HG02759 (cell line): ENCODE results near the gene FTO.
A peak's percentile ranks its signal among the peaks of the same experiment; 100 is the strongest.

ENCODE experiments used
- ATAC-seq: cut with Tn5 transposase; IDR thresholded peaks from one replicate; pipeline ENCODE4 v1.9.1; 2021; ENCODE audit warnings: mild to moderate bottlenecking, moderate library complexity; ENCODE audit not compliant: unreplicated experiment

FTO gene

DNA sequence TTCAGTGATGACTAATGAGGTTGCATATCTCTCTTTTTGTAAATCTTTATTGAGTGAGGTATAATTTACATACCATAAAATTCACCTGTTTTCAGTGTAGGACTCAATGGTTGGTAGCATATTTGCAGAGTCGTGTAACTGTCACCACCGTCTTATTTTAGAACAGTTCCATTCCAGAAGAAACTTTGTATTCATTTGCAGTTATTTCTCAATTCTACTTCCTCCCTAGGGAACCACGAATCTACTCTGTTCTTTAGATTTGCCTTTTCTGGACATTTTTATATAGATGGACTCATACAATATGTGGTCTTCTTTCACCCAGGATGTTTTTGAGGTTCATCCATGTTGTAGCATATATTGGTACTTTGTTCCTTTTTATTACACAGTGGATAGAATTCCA is 3.7 kb downstream of the FTO start:
- ATAC-seq, result no peak

DNA sequence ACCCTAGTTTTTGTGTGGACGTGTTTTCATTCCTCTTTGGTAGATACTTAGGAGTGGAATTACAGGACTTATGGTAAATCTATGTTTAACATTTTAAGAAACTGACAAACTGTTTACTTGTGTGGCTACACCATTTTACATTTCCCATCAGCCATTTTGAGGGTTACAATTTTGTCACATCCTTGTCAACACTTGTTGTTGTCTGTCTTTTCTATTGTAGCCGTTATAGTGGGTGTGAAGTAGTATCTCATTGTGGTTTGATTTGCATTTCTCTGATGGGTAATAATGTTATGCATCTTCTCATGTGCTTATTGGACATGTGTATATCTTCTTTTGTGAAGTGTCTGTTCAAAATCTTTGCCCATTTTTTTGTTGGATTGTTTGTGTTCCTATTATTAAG is 4.5 kb downstream of the FTO start:
- no peak for ATAC-seq

DNA sequence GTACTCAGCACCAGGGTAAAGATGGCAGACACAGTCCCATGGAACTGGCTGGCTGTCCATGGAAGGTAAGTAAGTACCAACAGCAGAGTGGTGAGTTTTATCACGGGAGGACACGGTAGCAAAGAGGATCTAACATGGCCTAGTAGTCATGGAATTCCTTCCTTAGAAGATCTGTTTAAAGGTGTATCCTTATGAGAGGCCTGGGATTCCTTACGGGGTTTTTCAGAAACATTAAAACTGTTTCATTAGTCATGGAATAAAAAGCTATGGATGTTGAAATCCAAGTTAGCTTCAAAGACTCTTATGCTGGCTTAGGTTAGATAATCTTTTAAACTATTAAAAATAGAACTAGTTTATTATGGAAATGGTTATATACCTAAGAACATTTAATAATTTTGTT is 7.4 kb downstream of the FTO start:
- no peak for ATAC-seq

DNA sequence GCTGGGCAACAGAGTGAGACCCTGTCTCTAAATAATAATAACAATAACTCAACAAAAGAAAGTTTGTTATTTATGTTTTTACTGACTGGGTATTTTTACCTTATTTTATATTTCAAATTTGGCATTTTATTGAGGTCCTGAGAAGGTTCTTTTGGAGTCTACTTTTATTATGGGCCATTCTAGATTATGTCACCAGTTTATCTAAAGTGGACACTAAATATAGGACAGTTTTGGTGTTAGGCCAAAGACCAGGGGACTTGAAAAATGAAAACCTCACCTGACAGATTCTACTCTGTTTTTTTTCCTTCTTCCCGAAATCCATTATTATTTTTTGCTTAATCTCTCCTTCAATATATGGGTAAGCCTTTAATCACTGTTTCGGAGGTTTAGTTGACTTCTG is 8.1 kb downstream of the FTO start:
- no peak for ATAC-seq

DNA sequence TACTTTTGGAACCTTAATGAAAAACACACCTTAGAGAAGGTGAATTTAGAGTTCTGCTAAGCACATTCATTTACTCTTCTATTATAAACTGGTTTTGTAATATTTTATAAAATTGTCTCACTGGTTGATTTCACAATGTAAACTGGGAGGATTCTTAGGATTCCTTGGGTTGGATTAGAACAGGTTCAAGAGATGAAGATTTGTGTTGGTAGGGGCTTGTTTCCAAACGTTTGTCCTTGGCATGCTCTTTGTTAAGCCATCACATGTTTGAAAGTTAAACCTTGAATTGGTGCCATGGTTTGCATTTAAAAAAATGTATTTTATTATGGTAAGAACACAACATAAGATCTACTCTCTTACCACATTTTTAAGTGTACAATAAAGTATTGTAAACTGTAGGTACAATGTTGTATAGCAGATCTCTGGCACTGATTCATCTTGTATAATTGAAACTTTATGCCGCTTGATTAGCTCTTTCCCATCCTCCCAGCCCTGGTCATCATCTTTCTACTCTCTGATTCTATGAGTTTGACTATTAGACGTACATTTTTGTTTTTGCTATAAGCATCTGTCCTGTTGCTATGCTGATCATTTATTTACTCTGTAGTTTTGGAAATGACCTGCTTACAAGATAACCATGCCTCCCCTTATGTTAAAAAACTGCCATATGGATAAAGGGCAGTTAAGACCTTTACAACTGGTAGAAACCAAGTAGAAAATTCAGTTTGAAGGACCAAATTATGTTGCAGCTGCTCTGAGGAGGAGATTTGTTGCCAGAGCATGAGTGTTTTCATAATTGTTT is 9.6 kb downstream of the FTO start:
- no peak for ATAC-seq

DNA sequence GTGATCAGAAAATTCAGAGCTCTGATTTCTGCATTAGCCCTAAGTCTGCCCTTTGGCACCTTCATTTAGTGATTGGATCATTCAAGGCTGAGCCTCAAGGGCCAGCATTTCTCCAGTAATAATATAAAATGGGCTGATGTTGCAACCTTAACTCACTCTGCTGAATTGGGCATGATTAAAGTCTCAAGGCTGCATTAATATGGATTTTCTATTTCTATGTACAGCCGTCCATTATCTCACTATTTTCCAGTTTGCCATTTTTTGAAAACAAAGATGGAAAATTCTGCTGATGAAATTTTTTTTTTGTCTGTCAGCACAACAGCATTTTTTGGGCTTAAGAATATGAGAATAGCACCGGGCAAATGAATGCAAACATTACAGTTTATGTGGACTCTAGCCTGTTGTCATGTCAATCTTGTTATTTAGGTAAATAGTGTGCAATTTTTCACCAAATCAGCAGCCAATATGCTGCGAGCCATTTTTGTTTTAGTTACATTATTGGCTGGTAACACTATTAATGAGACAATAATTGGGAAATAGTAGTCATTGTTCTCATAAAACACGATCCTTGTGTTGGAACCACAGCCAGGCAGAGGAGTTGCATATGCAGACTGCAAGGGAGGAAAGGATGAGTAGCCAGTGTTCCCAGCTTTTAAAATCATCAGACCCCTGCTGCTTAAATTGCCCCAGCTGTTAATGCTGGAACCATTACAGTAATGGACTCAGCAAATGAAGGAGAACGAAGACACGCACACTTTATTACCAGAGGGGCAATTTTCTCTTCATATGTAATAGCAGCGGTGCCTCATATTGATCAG is 10.5 kb downstream of the FTO start:
- no peak for ATAC-seq

DNA sequence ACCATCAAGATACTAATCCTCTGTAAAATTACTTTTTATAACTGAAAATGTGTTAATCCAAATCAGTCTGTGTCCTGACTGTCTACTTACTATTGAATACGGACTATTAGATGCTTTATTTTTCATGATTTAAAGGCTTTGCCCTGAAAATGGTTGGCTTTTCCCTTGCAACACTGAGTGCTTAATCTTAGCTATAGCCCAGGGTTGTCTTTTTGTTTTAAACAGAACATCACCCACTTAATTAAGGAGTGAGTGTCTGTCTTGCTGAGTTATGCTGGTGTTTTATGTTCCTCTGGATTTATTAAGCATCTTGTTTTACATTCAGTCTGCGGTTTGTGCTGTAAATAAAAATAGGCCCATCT is 11.0 kb downstream of the FTO start:
- no peak for ATAC-seq

DNA sequence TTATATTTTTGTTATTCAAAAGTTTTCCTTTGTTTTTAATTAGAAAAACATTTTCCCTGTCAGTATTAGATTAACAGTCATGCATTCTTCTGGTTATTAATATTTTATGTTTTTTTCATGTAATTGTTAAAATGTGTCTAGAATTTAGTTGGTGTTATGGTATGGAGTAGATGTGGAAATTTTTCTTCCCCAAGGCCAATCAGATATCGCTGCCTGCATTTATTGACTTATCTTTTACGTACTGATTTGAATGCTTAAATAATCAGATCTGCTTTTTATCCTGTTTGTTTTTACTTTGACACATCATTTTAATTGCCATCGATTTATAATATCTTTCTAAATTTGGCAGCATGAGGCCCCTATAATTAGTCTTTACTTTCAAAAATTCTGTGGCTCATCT is 13.6 kb downstream of the FTO start:
- no peak for ATAC-seq

DNA sequence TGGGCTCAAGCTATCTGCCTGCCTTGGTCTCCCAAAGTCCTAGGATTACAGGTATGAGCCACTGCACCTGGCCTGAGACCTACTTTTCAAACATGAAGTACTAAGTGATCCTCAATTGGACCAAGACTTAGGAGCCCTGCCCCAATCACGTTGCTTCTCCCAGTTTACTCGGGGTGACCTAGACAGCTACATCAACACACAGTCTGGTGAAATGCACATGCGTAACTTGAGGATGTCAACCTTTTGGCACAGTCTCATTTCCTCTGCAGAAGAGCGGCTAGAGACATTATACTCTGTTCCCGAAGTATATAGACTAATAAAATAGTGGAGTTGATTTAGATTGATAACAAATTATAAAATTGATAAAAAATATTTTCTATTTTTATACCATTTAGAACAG is 17.1 kb downstream of the FTO start:
- no peak for ATAC-seq

DNA sequence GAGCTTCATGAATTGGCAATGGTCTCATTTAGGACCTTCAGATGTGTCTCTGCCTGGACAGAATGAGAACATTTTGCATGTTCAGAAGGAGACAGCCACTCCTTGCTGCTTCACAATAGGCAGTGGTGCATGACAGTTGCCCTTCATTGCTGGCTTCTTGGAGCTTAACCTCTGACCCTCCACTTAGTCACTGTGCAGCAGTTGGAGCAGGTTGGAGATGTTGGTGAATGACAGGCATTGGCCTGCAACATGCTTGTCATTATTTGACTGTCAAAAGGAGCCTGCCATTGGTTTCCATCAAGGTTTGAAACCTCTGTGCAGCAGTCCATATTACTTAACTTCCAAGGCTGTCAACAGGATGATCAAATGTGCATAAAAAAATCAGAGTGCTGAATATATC is 22.7 kb downstream of the FTO start:
- no peak for ATAC-seq

DNA sequence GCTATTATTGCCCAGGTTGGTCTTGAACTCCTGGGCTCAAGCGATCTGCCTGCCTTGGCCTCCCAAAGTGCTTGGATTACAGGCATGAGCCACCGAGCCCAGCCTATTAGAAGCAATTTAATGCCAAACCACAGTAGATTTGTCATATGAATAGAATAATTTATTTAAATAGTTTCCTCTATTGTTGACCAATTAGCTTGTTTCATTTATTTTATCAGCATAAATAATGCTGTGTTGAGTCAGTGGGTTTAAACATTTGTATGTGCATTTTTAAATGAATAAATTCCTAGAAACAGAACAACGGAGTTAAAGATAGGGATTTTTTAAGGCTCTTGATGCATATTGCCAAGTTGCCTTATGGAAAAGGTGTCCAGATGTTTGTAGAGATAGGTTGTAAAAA is 26.7 kb downstream of the FTO start:
- ATAC-seq, result no peak

DNA sequence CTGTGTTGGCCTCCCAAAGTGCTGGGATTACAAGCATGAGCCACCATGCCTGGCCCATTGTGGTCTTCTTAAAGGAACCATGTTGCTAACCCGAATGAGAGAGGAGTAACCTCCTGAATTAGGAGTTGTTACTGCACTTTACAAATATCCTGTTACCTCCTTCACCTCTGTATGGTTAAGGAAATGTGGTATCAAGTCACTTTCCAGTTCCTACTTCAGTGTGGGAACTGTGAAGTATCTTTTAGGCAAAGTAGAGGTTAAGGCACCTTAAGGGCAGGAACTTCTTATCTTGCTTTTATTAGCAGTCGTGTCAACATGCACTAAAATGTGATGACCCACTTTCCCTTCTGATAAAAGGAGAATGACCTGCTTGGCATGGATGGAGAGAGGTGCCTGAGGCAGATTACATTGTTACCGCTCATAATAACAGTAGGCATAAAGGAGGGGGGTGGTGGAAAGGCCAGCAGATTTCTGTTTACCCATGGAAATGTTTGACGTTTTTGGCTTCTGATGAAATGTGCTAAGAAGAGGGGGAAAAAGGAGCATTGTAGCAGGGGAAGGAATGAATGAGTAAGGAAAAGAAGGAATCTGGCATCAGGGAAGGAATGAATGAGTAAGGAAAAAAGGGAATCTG is 28.5 kb downstream of the FTO start:
- no peak for ATAC-seq

DNA sequence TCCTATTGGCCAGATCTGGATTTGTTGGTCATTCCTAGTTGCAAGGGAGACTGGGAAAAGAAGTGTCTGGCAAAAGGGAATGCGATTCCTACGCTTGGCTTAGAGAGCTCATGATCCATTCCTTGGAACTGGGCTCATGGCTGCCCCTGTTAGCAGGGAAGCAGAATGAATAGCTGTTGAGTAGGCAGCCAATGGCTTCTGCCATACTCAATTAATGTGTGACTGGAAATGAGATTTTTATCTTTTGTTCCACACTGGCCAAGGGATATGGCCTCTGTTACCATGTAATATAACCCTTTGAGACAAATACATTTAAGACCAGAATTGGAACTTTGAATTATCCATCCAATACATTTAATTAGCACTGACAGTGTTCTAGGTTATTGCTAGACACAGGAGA is 31.0 kb downstream of the FTO start:
- no peak for ATAC-seq

DNA sequence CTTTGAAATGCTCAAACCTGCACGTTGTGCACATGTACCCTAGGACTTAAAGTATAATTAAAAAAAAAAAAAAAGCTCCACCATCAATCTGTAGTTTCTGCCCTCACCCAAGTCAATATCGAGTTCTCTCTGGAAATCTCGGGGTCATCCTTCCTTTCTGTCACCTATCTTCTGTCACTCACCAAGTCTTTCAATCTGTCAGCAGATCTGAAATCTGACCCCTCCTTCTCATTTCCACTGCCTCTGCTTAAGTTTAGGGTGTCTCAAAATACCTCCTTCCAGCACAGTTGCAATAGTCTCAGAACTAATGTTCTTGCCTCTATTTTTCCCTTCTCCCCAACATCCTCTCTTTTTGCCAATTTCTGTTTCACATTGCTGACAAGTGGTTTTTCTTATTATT is 32.3 kb downstream of the FTO start:
- ATAC-seq, result no peak

DNA sequence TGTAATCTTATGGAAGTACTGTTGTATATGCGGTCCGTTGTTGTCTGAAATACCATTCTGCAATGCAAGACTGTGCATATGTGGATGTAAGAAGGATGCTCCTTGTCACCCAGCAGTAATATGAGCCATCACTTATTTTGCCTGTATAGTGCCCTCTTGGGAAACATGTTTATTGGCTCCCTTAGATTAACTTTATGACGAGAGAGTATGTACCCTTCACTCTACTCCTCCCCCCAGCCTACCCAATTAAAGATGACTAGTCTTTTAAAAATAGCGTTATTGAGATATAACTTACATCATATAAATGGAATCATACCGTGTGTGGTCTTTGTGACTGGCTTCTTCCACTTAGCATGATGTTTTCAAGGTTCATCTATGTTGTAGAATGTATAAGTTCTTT is 33.6 kb downstream of the FTO start:
- no peak for ATAC-seq

DNA sequence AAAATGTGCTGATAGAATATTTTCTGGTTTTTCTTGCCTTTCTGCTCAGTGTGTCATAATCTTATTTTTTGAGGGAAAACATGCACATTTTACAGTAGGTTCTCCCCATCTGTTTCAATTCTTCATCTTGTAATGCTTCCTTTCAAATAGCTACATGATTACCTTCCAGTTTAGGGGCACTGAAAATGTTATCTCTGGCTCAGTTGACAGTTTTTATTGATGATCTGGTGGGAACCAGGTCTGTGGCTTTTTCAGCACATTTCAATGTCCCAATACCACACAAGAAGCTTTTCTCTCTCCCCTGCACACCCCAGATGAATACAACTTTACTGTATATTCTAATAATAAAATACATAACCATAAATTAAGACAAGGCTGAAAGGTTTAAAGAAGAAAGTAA is 36.5 kb downstream of the FTO start:
- ATAC-seq, result no peak

DNA sequence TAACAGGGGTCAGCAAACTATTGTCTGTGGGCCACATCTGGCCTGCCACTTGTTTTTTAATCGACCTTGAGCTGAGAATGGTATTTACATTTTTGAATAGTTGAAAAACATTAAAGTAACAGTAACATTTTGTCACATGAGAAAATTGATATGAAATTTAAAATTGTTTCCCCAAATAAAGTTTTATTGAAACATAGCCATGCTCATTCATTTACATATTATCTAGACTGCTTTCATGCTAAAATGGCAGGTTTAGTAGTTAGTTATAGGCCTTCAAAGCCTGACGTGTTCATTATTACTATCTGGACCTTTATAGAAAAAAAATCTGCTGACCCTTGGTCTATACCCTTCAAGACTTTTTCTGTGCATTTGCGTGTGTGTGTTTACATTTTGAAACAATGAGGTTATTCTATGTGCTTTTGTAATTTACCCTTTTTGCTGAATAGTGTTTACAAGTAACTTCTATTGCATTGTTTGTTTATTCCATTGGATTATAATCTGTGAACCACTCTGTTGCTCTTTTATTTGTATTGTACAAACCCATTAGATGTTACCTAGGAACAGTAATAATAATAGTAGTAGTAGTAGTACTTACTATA is 37.1 kb downstream of the FTO start:
- no peak for ATAC-seq

DNA sequence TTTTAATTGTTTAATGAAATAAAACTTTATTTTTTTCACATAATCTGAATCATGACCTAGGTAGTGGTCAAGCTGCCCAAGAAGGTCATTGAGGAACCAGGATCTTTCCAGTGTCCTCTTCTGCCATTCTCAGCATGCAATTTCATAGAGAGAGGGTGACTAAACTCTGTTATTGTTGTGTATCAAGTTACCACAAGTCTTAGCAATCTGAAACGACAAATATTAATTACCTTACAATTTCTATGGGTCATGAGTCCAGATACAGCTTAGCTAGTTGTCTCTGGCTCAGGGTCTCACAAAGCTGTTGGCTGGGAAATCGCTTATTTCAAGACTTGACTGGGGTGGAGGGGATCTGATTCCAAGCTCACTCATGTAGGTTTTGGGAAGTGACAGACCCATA is 37.6 kb downstream of the FTO start:
- ATAC-seq, result no peak

DNA sequence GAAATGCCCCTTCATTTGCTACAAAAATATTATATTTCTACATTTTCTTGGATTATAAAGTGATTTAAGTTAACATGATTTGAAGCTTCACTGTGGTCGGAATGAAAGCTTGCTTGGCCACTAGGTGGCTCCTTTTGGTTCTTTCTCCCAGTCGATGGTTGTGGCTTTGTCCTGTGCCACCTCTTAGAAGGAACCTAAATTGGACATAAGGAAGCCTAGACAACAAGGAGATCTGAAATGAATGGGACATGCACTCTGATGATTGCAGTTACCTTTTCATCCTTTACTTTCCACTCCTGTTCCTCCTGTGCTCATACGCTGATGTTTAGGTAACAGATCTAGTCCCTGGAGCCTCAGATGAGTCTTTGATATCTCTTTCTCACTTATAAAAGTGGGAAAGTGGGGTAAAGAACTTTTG is 39.2 kb downstream of the FTO start:
- ATAC-seq, result peak; percentile 41

DNA sequence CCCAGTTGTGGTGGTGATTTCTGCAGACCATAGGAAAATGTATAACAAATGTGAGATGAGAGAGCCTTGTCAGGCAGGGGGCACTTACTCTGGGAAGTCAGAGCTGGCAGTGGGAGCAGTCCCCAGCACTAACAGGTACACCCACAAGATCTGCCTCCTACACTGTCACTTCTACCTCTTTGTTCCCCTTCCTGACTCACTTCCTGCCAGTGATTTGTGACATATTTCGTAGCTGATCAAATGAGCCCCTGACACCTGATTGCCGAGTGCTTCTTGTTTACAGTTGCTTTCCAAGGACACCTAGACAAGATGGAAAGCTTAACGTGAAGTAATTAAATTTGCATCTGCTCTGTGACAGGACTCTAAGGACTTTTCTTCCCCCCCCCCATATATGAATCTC is 40.5 kb downstream of the FTO start:
- no peak for ATAC-seq

DNA sequence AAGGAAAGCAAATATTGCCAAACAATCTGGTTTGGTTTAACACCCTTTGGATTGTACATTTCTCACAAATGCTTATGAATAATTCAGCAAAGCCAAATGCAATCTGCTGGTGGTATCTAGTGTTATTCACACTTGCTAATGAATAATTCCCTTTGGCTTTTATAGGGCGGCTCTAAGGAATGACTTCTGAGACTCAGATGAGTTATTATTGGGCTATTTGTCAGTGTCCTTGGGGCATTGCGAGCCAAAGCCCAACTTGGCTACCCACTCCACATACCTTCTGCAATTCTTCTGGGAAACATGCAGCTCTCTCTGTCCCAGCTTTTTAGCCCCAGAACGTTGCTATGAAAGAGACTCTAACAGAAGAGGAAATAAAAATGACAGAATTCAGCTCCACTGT is 41.1 kb downstream of the FTO start:
- no peak for ATAC-seq
